H9 (cell line): ENCODE results near the gene GNB3. TPM values are rescaled to one million over a fixed set of nuclear protein-coding genes. Genes with fewer than 3 reads are reported as not detected.
A peak's percentile ranks its signal among the peaks of the same experiment; 100 is the strongest.

ENCODE experiments used
- DNase-seq: peaks from one replicate; pipeline ENCODE4 v3.0.0-alpha.2; 2017
- H2AFZ ChIP-seq: one replicate; pipeline ENCODE4 v1.6.1; 2013; ENCODE audit warnings: mild to moderate bottlenecking, low read length, control low read depth, moderate library complexity
- H2AK5ac ChIP-seq: 2 replicates; pipeline ENCODE4 v1.6.1; 2013; ENCODE audit warnings: low read length, control low read depth, mixed read lengths; ENCODE audit not compliant: insufficient read length
- H2BK120ac ChIP-seq: one replicate; pipeline ENCODE4 v1.6.1; 2013; ENCODE audit warnings: low read depth, mild to moderate bottlenecking, low read length, control low read depth, inconsistent platforms; ENCODE audit not compliant: poor library complexity, severe bottlenecking
- H2BK12ac ChIP-seq: 2 replicates; pipeline ENCODE4 v1.6.1; 2013; ENCODE audit warnings: low read length, control low read depth, mixed read lengths, low read depth; ENCODE audit not compliant: insufficient read length
- H2BK15ac ChIP-seq: 2 replicates; pipeline ENCODE4 v1.6.1; 2013; ENCODE audit warnings: low read depth, low read length, control low read depth
- H2BK20ac ChIP-seq: one replicate; pipeline ENCODE4 v1.6.1; 2013; ENCODE audit warnings: low read depth, mild to moderate bottlenecking, low read length, control low read depth, inconsistent platforms; ENCODE audit not compliant: poor library complexity, severe bottlenecking
- H2BK5ac ChIP-seq: 2 replicates; pipeline ENCODE4 v1.6.1; 2013; ENCODE audit warnings: low read length, control low read depth, mixed read lengths; ENCODE audit not compliant: insufficient read length
- H3K14ac ChIP-seq: 2 replicates; pipeline ENCODE4 v1.6.1; 2013; ENCODE audit warnings: low read length, control low read depth; ENCODE audit not compliant: insufficient read depth
- H3K18ac ChIP-seq: 2 replicates; pipeline ENCODE4 v1.6.1; 2013; ENCODE audit warnings: low read depth, mild to moderate bottlenecking, mixed read lengths, low read length, control low read depth; ENCODE audit not compliant: insufficient read length
- H3K23ac ChIP-seq: 2 replicates; pipeline ENCODE4 v1.6.1; 2013; ENCODE audit warnings: low read length, control low read depth, mixed read lengths, low read depth; ENCODE audit not compliant: insufficient read length
- H3K23me2 ChIP-seq: 2 replicates; pipeline ENCODE4 v1.6.1; 2013; ENCODE audit warnings: low read depth, mild to moderate bottlenecking, mixed read lengths, low read length, control low read depth; ENCODE audit not compliant: insufficient read length, poor library complexity, severe bottlenecking
- H3K27ac ChIP-seq: 2 replicates; pipeline ENCODE4 v1.5.1; 2013; ENCODE audit warnings: low read length, control low read depth, mixed read lengths, low read depth; ENCODE audit not compliant: insufficient read length
- H3K27me3 ChIP-seq: 2 replicates; pipeline ENCODE4 v1.6.1; 2013; ENCODE audit warnings: low read length, control low read depth, inconsistent platforms; ENCODE audit not compliant: insufficient read depth
- H3K4ac ChIP-seq: 2 replicates; pipeline ENCODE4 v1.6.1; 2013; ENCODE audit warnings: low read depth, mild to moderate bottlenecking, control low read depth, inconsistent platforms, low read length, moderate library complexity
- H3K4me1 ChIP-seq: 2 replicates; pipeline ENCODE4 v1.6.1; 2013; ENCODE audit warnings: low read length, control low read depth, inconsistent platforms; ENCODE audit not compliant: insufficient read depth
- H3K4me2 ChIP-seq: 2 replicates; pipeline ENCODE4 v1.6.1; 2013; ENCODE audit warnings: low read length, control low read depth, mixed read lengths; ENCODE audit not compliant: insufficient read length, insufficient read depth
- H3K56ac ChIP-seq: 2 replicates; pipeline ENCODE4 v1.6.1; 2013; ENCODE audit warnings: low read depth, mild to moderate bottlenecking, mixed read lengths, low read length, control low read depth; ENCODE audit not compliant: insufficient read length
- H3K79me1 ChIP-seq: 2 replicates; pipeline ENCODE4 v1.6.1; 2013; ENCODE audit warnings: low read depth, mild to moderate bottlenecking, moderate library complexity, low read length, control low read depth, inconsistent platforms; ENCODE audit not compliant: insufficient read depth, poor library complexity, severe bottlenecking
- H3K79me2 ChIP-seq: 2 replicates; pipeline ENCODE4 v1.6.1; 2013; ENCODE audit warnings: low read length, control low read depth, inconsistent platforms; ENCODE audit not compliant: insufficient read depth
- H3K9ac ChIP-seq: 2 replicates; pipeline ENCODE4 v1.6.1; 2013; ENCODE audit warnings: low read length, control low read depth, mixed read lengths; ENCODE audit not compliant: insufficient read length; ENCODE audit errors: extremely low read depth
- H3K9me3 ChIP-seq: one replicate; pipeline ENCODE4 v1.6.1; 2013; ENCODE audit warnings: low read depth, low read length, inconsistent platforms; ENCODE audit not compliant: control insufficient read depth
- H3T11ph ChIP-seq: one replicate; pipeline ENCODE4 v1.6.1; 2013; ENCODE audit warnings: mild to moderate bottlenecking, low read length, control low read depth, inconsistent platforms
- H4K20me1 ChIP-seq: one replicate; pipeline ENCODE4 v1.6.1; 2013; ENCODE audit not compliant: control insufficient read depth, insufficient read length, insufficient read depth
- H4K5ac ChIP-seq: 2 replicates; pipeline ENCODE4 v1.6.1; 2013; ENCODE audit warnings: low read depth, mild to moderate bottlenecking, mixed read lengths, low read length, control low read depth; ENCODE audit not compliant: insufficient read length
- H4K8ac ChIP-seq: replicated peaks from 2 replicates; pipeline ENCODE4 v1.6.1; 2013; ENCODE audit warnings: low read length, control low read depth, mixed read lengths, low read depth; ENCODE audit not compliant: insufficient read length
- H4K91ac ChIP-seq: 2 replicates; pipeline ENCODE4 v1.6.1; 2013; ENCODE audit warnings: low read depth, mild to moderate bottlenecking, moderate library complexity, mixed read lengths, low read length, control low read depth; ENCODE audit not compliant: insufficient read length
- H3K27ac Mint-ChIP-seq, 3 experiments: 2 replicates in 2 of 3; 3 replicates in 1 of 3; pipeline ENCODE4 v1.8.0; 2020 to 2021; ENCODE audit warnings: mixed read lengths in 3 of 3, mild to moderate bottlenecking in 1 of 3, moderate library complexity in 1 of 3
- H3K27me3 Mint-ChIP-seq: 2 replicates; pipeline ENCODE4 v1.8.0; 2021; ENCODE audit warnings: low read depth, mild to moderate bottlenecking, moderate library complexity, mixed read lengths
- H3K36me3 Mint-ChIP-seq, 3 experiments: 2 replicates in 2 of 3; 3 replicates in 1 of 3; pipeline ENCODE4 v1.8.0; 2020 to 2021; ENCODE audit warnings: low read depth in 3 of 3, mixed read lengths in 3 of 3; ENCODE audit not compliant: insufficient read depth in 1 of 3
- H3K4me1 Mint-ChIP-seq, 2 experiments: 2 replicates each; pipeline ENCODE4 v1.8.0; 2020; ENCODE audit warnings: mixed read lengths in 2 of 2
- H3K4me3 Mint-ChIP-seq, 2 experiments: 2 replicates in 1 of 2; 3 replicates in 1 of 2; pipeline ENCODE4 v1.8.0; 2020 to 2021; ENCODE audit warnings: mild to moderate bottlenecking in 2 of 2, mixed read lengths in 2 of 2, moderate library complexity in 1 of 2
- H3K9me3 Mint-ChIP-seq, 2 experiments: 2 replicates in 1 of 2; 3 replicates in 1 of 2; pipeline ENCODE4 v1.8.0; 2020; ENCODE audit warnings: mild to moderate bottlenecking in 2 of 2, mixed read lengths in 2 of 2, moderate library complexity in 1 of 2
- WGBS: extraction: QIAGEN DNeasy Blood & Tissue Kit; methylation state at CpG from one replicate; pipeline ENCODE4 v1.1.7; 2013; ENCODE audit warnings: missing lambda C conversion rate, low lambda C conversion rate, mixed read lengths; ENCODE audit not compliant: insufficient read length; ENCODE audit errors: extremely low coverage; 5-methylcytosine and 5-hydroxymethylcytosine counted together
- total RNA-seq: library from RNA; stranded (reverse); gene quantifications from 2 replicates; pipeline ENCODE4 v1.2.1, GENCODE V29; 2021
- TF ChIP-seq, protein P1 (sequence below): fragments of 200-600 bp; sonication (generic); conservative IDR thresholded peaks from 3 replicates; pipeline ENCODE4 v1.8.0; 2021; ENCODE audit warnings: antibody characterized with exemption, mild to moderate bottlenecking

Gene GNB3
- total RNA-seq, 1 experiment from 2014 or later = 17.3 TPM

DNA sequence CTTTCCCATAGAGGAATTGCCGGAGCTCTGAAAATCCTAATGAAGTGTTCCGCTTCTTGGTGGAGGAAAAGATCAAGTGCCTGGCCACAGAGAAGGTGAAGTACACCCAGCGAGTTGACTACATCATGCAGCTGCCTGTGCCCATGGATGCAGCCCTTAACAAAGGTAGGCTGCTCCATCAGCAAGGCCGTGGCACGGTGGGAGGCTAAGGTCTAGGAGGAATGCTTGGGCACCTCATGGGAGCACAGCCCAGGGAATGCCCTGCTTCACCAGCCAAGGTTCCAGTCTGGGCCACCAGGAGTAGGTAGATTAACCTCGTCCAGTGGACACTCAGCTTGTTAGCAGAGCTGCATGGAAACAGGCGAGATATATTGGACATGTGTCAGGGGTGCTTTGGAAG lies 20.2 kb downstream of the GNB3 start:
- H3K27me3 Mint-ChIP-seq = no peaks in the 10 kb centered on the region
- no peak overlapping the region for H3K4me2 ChIP-seq
- no peak overlapping the region for H2AK5ac ChIP-seq
- no peak overlapping the region for H4K91ac ChIP-seq
- TF ChIP-seq, protein P1, sequence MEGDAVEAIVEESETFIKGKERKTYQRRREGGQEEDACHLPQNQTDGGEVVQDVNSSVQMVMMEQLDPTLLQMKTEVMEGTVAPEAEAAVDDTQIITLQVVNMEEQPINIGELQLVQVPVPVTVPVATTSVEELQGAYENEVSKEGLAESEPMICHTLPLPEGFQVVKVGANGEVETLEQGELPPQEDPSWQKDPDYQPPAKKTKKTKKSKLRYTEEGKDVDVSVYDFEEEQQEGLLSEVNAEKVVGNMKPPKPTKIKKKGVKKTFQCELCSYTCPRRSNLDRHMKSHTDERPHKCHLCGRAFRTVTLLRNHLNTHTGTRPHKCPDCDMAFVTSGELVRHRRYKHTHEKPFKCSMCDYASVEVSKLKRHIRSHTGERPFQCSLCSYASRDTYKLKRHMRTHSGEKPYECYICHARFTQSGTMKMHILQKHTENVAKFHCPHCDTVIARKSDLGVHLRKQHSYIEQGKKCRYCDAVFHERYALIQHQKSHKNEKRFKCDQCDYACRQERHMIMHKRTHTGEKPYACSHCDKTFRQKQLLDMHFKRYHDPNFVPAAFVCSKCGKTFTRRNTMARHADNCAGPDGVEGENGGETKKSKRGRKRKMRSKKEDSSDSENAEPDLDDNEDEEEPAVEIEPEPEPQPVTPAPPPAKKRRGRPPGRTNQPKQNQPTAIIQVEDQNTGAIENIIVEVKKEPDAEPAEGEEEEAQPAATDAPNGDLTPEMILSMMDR = no peak
- H3K9me3 Mint-ChIP-seq = no peaks in the 10 kb centered on the region
- no peaks in the 10 kb centered on the region for H3K79me1 ChIP-seq
- no peak overlapping the region for H2BK5ac ChIP-seq
- no peak overlapping the region for H3K18ac ChIP-seq
- no CpG with 5 or more reads among the region's 7 CpGs for WGBS
- H3T11ph ChIP-seq = no peak overlapping the region
- H3K4me1 Mint-ChIP-seq = peaks cover 6 to 7% of the 10 kb centered on the region in 2 experiments
- H3K4ac ChIP-seq = no peak overlapping the region
- H3K9me3 ChIP-seq = no peaks in the 10 kb centered on the region
- no peak overlapping the region for H2BK15ac ChIP-seq
- DNase-seq = no peak
- H3K56ac ChIP-seq = no peak overlapping the region
- H2BK20ac ChIP-seq = no peak overlapping the region
- no peak overlapping the region for H3K4me3 Mint-ChIP-seq
- H3K23me2 ChIP-seq = no peaks in the 10 kb centered on the region
- no peak overlapping the region for H3K9ac ChIP-seq
- H4K5ac ChIP-seq = no peak overlapping the region
- no peak overlapping the region for H2BK12ac ChIP-seq
- no peak overlapping the region for H4K8ac ChIP-seq
- peak overlapping the region in 1 of 3 experiments; percentile 41; a peak in 1 of 7 replicates for H3K27ac Mint-ChIP-seq
- H4K20me1 ChIP-seq = no peaks in the 10 kb centered on the region
- H3K27ac ChIP-seq = no peak overlapping the region
- H3K23ac ChIP-seq = no peak overlapping the region
- no peaks in the 10 kb centered on the region for H3K27me3 ChIP-seq
- no peak overlapping the region for H2AFZ ChIP-seq
- no peak overlapping the region for H2BK120ac ChIP-seq
- H3K36me3 Mint-ChIP-seq = peaks cover 56 to 94% (median 92%) of the 10 kb centered on the region in 3 experiments; a peak in 6 of 7 replicates
- H3K4me1 ChIP-seq = no peaks in the 10 kb centered on the region
- H3K79me2 ChIP-seq = no peaks in the 10 kb centered on the region
- no peak overlapping the region for H3K14ac ChIP-seq
